OCI-LY7 (cell line): ENCODE results near the gene TLR5.

Experiments used
- EZH2phosphoT487 ChIP-seq: fragments of 200-600 bp; sonication (generic); IDR thresholded peaks from 2 replicates; pipeline ENCODE4 v1.6.1; 2018; ENCODE audit warnings: low read depth, borderline replicate concordance, mild to moderate bottlenecking, mixed run types, antibody characterized with exemption, low read length, moderate library complexity, mixed read lengths
- TF ChIP-seq, protein P1 (sequence below): fragments of 200-600 bp; sonication (generic); conservative IDR thresholded peaks from 2 replicates; pipeline ENCODE4 v1.5.1; 2014; ENCODE audit warnings: mild to moderate bottlenecking, antibody characterized with exemption, low read length, moderate library complexity, mixed read lengths

DNA sequence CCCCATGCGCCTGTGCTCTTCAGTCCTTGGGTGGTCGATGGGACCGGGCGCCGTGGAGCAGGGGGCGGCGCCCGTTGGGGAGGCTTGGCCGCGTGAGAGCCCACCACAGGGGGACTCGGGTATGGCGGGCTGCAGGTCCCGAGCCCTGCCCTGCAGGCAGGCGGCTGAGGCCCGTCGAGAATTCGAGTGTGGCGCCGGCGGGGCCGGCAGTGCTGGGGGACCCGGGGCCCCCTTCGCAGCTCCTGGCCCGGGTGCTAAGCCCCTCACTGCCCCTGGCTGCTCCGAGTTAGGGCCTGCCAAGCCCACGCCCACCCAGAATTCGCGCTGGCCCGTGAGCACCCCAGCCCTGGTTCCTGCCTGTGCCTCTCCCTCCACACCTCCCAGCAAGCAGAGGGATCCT lies 26.1 kb downstream of the TLR5 start:
- TF ChIP-seq, protein P1, sequence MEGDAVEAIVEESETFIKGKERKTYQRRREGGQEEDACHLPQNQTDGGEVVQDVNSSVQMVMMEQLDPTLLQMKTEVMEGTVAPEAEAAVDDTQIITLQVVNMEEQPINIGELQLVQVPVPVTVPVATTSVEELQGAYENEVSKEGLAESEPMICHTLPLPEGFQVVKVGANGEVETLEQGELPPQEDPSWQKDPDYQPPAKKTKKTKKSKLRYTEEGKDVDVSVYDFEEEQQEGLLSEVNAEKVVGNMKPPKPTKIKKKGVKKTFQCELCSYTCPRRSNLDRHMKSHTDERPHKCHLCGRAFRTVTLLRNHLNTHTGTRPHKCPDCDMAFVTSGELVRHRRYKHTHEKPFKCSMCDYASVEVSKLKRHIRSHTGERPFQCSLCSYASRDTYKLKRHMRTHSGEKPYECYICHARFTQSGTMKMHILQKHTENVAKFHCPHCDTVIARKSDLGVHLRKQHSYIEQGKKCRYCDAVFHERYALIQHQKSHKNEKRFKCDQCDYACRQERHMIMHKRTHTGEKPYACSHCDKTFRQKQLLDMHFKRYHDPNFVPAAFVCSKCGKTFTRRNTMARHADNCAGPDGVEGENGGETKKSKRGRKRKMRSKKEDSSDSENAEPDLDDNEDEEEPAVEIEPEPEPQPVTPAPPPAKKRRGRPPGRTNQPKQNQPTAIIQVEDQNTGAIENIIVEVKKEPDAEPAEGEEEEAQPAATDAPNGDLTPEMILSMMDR: no peak
- TF ChIP-seq EZH2phosphoT487: no peak
